ENCODE measurements around the gene TNFRSF1A. TPM values are rescaled to one million over a fixed set of nuclear protein-coding genes. Genes with fewer than 3 reads are reported as not detected.

Gene TNFRSF1A
- 65.4 to 70.4 TPM (median 68.9 TPM) in 3 replicates for total RNA-seq

DNA sequence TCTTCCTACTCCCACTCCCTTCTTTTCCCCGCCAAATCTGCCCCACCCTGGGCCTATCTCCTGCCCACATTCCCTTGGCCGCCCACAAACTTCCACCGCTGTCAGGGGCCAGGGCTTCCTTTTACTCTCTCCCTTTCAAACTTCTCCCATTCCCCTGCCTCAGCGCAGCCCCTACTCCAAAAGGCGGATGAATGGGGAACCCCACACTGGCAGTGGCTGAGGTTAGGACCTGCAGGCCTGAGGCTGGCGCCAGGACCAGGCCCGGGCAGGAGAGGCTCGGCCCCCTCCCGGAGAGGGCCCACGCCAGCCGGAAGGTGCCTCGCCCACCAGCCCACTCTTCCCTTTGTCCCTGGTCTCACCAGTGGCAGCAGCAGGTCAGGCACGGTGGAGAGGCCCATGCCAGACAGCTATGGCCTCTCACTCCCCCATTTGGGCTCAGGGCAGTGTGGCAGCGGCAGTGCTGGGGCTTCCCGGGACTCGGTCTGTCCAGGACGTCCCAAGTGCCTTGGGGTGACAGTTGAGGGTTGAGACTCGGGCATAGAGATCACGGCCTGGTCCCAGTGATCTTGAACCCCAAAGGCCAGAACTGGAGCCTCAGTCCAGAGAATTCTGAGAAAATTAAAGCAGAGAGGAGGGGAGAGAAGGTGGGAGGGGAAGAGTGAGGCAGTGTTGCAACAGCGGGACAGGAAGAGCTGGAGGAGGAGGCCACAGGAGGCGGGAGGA, at the start of gene TNFRSF1A:
Gene TNFRSF1A, minus strand, starts transcription at position 660 of the 723 bp plus-strand sequence. Its CDS starts 262 bp downstream, at position 398.
- H3K4me1 Mint-ChIP-seq: peaks cover 35% of the 10 kb centered on the region
- no peak within 1 kb of the TSS for H3K4me3 Mint-ChIP-seq
- TF ChIP-seq, protein P1, sequence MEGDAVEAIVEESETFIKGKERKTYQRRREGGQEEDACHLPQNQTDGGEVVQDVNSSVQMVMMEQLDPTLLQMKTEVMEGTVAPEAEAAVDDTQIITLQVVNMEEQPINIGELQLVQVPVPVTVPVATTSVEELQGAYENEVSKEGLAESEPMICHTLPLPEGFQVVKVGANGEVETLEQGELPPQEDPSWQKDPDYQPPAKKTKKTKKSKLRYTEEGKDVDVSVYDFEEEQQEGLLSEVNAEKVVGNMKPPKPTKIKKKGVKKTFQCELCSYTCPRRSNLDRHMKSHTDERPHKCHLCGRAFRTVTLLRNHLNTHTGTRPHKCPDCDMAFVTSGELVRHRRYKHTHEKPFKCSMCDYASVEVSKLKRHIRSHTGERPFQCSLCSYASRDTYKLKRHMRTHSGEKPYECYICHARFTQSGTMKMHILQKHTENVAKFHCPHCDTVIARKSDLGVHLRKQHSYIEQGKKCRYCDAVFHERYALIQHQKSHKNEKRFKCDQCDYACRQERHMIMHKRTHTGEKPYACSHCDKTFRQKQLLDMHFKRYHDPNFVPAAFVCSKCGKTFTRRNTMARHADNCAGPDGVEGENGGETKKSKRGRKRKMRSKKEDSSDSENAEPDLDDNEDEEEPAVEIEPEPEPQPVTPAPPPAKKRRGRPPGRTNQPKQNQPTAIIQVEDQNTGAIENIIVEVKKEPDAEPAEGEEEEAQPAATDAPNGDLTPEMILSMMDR (IDR thresholded peaks at IDR 0.05; ENCODE audit: unreplicated experiment): no peak
- DNase-seq (ENCODE audit: low spot score in 2 of 2, unreplicated experiment in 2 of 2): no peak
- no peaks in the 10 kb centered on the region for H3K27me3 Mint-ChIP-seq (ENCODE audit: low read depth)
- no peaks in the 10 kb centered on the region for H3K9me3 Mint-ChIP-seq
- no peak within 1 kb of the TSS for H3K27ac Mint-ChIP-seq
- no peaks in the 10 kb centered on the region for H3K36me3 Mint-ChIP-seq

DNA sequence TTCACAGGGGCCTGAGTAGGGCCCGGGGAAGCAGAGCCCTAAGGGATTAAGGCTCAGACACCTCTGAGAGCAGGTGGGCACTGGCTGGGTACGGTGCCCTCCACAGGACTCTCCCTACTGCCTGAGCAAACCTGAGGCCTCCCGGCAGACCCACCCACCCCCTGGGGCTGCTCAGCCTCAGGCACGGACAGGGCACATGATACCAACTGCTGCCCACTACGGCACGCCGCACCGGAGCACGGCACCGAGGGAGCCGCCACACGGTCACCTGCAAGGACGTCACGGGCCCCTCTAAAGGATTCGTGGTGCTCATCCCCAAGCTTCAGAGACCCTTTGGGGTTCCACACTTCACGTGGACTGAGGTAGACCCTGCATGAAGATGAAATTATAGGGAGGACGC, 49.1 kb upstream of the TNFRSF1A start:
- Mint-ChIP-seq H3K27me3 (ENCODE audit: low read depth) (no peaks in the 10 kb centered on the region), H3K27ac (no peak overlapping the region), H3K4me1 (no peaks in the 10 kb centered on the region), H3K9me3 (no peaks in the 10 kb centered on the region), H3K4me3 (no peak overlapping the region), H3K36me3 (peaks cover 44% of the 10 kb centered on the region)
- TF ChIP-seq, protein P1 (IDR thresholded peaks at IDR 0.05; ENCODE audit: unreplicated experiment): no peak
- DNase-seq (ENCODE audit: low spot score in 2 of 2, unreplicated experiment in 2 of 2): no peak

DNA sequence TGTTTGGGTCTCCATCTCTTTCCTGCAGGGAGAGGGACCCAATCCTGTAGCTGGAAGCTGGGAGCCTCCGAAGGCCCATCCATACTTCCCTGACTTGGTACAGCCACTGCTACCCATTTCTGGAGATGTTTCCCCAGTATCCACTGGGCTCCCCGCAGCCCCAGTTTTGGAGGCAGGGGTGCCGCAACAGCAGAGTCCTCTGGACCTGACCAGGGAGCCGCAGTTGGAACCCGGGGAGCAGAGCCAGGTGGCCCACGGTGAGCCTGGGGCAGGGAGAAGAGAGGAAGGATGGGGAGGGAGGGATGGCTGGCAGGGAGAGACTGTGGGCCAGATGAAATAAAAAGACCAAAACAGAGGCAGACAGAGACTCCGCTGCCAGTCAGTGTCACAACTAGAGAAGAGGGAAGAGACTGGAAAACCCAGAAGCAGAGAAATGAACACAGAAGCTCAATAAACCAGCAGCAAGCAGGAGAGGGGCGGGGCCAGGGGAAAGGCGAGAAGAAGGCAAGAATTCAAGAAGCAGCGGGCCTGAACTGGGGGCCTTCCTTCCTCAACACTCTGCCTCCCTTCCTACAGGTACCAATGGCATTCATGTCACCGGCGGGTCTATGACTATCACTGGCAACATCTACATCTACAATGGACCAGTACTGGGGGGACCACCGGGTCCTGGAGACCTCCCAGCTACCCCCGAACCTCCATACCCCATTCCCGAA, 48.4 kb upstream of the TNFRSF1A start:
- DNase-seq (ENCODE audit: low spot score in 2 of 2, unreplicated experiment in 2 of 2): no peak
- peaks cover 41% of the 10 kb centered on the region for H3K36me3 Mint-ChIP-seq
- TF ChIP-seq, protein P1 (IDR thresholded peaks at IDR 0.05; ENCODE audit: unreplicated experiment): no peak
- H3K4me1 Mint-ChIP-seq: peaks cover under 1% of the 10 kb centered on the region
- no peaks in the 10 kb centered on the region for H3K9me3 Mint-ChIP-seq
- H3K27me3 Mint-ChIP-seq (ENCODE audit: low read depth): no peaks in the 10 kb centered on the region
- H3K4me3 Mint-ChIP-seq: no peak overlapping the region
- H3K27ac Mint-ChIP-seq: no peak overlapping the region

DNA sequence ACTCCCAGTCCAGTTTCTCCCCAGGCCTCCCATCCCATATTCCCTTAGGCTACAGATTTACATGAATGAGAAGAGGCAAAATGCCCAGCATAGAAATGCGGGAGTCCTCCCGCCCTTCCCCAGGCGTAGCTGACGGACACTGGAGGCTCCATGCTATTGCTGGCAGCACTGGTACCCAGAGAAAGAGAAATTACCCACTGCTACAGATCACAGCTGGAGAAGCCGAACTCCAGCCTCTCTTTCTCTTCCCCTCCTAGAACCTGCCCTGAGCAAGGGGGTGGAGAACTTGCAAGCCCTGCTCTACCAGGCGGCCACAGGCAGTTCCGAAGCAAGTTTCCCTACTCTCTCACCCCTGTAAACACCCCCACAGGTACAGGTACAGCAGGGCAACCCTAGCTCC, 45.7 kb upstream of the TNFRSF1A start:
- no peaks in the 10 kb centered on the region for H3K27me3 Mint-ChIP-seq (ENCODE audit: low read depth)
- H3K27ac Mint-ChIP-seq: no peak overlapping the region
- no peaks in the 10 kb centered on the region for H3K9me3 Mint-ChIP-seq
- H3K4me1 Mint-ChIP-seq: peaks cover 19% of the 10 kb centered on the region
- TF ChIP-seq, protein P1 (IDR thresholded peaks at IDR 0.05; ENCODE audit: unreplicated experiment): no peak
- DNase-seq (ENCODE audit: low spot score in 2 of 2, unreplicated experiment in 2 of 2): no peak
- H3K36me3 Mint-ChIP-seq: peaks cover 25% of the 10 kb centered on the region
- H3K4me3 Mint-ChIP-seq: no peak overlapping the region

DNA sequence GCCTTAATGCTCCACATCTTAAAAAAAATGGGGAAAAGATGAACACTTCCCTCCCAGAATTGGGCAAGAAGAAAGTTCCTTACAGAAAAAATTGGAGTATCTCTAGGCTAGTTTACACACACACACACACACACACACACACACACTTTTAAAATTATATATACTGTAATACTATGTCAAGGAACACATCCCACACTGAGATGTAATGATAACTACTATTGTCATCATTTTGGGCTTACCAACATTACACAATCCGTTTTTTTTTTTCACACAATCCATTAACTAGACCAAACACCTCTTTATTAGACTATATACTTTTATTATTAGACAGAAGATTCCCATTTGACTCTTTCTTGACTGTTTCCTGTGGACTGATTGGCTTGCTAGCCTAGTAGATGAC, 44.6 kb upstream of the TNFRSF1A start:
- peaks cover 22% of the 10 kb centered on the region for H3K36me3 Mint-ChIP-seq
- peaks cover 19% of the 10 kb centered on the region for H3K4me1 Mint-ChIP-seq
- DNase-seq (ENCODE audit: low spot score in 2 of 2, unreplicated experiment in 2 of 2): no peak
- no peaks in the 10 kb centered on the region for H3K27me3 Mint-ChIP-seq (ENCODE audit: low read depth)
- H3K27ac Mint-ChIP-seq: no peak overlapping the region
- no peaks in the 10 kb centered on the region for H3K9me3 Mint-ChIP-seq
- H3K4me3 Mint-ChIP-seq: no peak overlapping the region
- TF ChIP-seq, protein P1 (IDR thresholded peaks at IDR 0.05; ENCODE audit: unreplicated experiment): no peak

Data from mesothelial cell of epicardium (in vitro differentiated cells).